IPS-18c (cell line): ENCODE measurements around the gene ARPC1A.
"Not testable (repeated sequence)": the region's sequence is repeated elsewhere in the genome, so short reads cannot be mapped to it uniquely, and the experiment has no call there.

Experiments
- H3K4me3 ChIP-seq: 2 replicates; pipeline ENCODE4 v1.7.0; 2013; ENCODE audit warnings: low read depth, mild to moderate bottlenecking, low read length, moderate library complexity; ENCODE audit not compliant: insufficient read depth
- H3K9me3 ChIP-seq: one replicate; pipeline ENCODE4 v1.6.1; 2013; ENCODE audit warnings: mild to moderate bottlenecking, low read length, moderate library complexity; ENCODE audit not compliant: control insufficient read depth, insufficient read depth

Gene ARPC1A

GRCh38 chr7:99379693-99380031, 54.0 kb downstream of the ARPC1A start:
- H3K4me3 ChIP-seq, H3K9me3 ChIP-seq: not testable (repeated sequence)

GRCh38 chr7:99380032-99380822, 54.5 kb downstream of the ARPC1A start:
- H3K9me3 ChIP-seq: no peaks in the 10 kb centered on the region
- H3K4me3 ChIP-seq: no peak overlapping the region; the same call in 1 of the 2 replicates

- no peak overlapping the region for H3K4me3 ChIP-seq
Observed at GRCh38 chr7:99380823-99381663, 55.3 kb downstream of the ARPC1A start.

GRCh38 chr7:99381664-99382075, 56.0 kb downstream of the ARPC1A start:
- H3K9me3 ChIP-seq: no peaks in the 10 kb centered on the region
- no peak overlapping the region for H3K4me3 ChIP-seq

More at GRCh38 chr7:99380823-99381663, 55.3 kb downstream of the ARPC1A start:
- H3K9me3 ChIP-seq: no peaks in the 10 kb centered on the region

GRCh38 chr7:99383203-99383602, 57.5 kb downstream of the ARPC1A start:
- H3K9me3 ChIP-seq: no peaks in the 10 kb centered on the region
- H3K4me3 ChIP-seq: no peak overlapping the region

GRCh38 chr7:99383791-99384370, 58.2 kb downstream of the ARPC1A start:
- no peak overlapping the region for H3K4me3 ChIP-seq
- no peaks in the 10 kb centered on the region for H3K9me3 ChIP-seq

- H3K4me3 ChIP-seq: no peak overlapping the region
- no peaks in the 10 kb centered on the region for H3K9me3 ChIP-seq
Observed at GRCh38 chr7:99384523-99384922, 58.8 kb downstream of the ARPC1A start.

- Histone ChIP-seq H3K4me3 (no peak overlapping the region), H3K9me3 (no peaks in the 10 kb centered on the region)
Observed at GRCh38 chr7:99385564-99385963, 59.9 kb downstream of the ARPC1A start.

GRCh38 chr7:99386584-99387238, 61.0 kb downstream of the ARPC1A start:
- no peaks in the 10 kb centered on the region for H3K9me3 ChIP-seq
- H3K4me3 ChIP-seq: no peak overlapping the region

- not testable (repeated sequence) for H3K4me3 ChIP-seq, H3K9me3 ChIP-seq
Observed at GRCh38 chr7:99387239-99387635, 61.5 kb downstream of the ARPC1A start.

- no peaks in the 10 kb centered on the region for H3K9me3 ChIP-seq
- no peak overlapping the region for H3K4me3 ChIP-seq
Observed at GRCh38 chr7:99387912-99388311, 62.2 kb downstream of the ARPC1A start.

- no peak overlapping the region for H3K4me3 ChIP-seq
- H3K9me3 ChIP-seq: no peaks in the 10 kb centered on the region
Observed at GRCh38 chr7:99389772-99390171, 64.1 kb downstream of the ARPC1A start.

- Histone ChIP-seq H3K4me3 (no peak overlapping the region), H3K9me3 (no peaks in the 10 kb centered on the region)
Observed at GRCh38 chr7:99390941-99391602, 65.4 kb downstream of the ARPC1A start.

- Histone ChIP-seq H3K4me3 (peak overlapping the region; percentile 58), H3K9me3 (no peaks in the 10 kb centered on the region)
Observed at GRCh38 chr7:99392046-99392445, 66.3 kb downstream of the ARPC1A start.

GRCh38 chr7:99392659-99393354, 67.1 kb downstream of the ARPC1A start:
- Histone ChIP-seq H3K4me3 (peak overlapping the region; percentile 58), H3K9me3 (no peaks in the 10 kb centered on the region)

GRCh38 chr7:99393355-99394187, 67.9 kb downstream of the ARPC1A start:
- H3K4me3 ChIP-seq: peak overlapping the region; percentile 58
- H3K9me3 ChIP-seq: no peaks in the 10 kb centered on the region
